HepG2 (cell line): ENCODE data around the gene FITM2. TPM values are rescaled to one million over a fixed set of nuclear protein-coding genes. Genes with fewer than 3 reads are reported as not detected.

Experiments
- ATAC-seq: fragments of 200-7000 bp; cut with Tn5 transposase; 3 replicates; pipeline ENCODE4 v1.9.1; 2020; ENCODE audit warnings: mild to moderate bottlenecking, moderate library complexity
- BruUV-seq: library from RNA; stranded (reverse); fragments of 400-500 nt; replicated peaks from 2 replicates; lab custom pipeline; 2021; lab: Mats Ljungman, UMichigan
- CTCF ChIA-PET: fragments of 300-600 bp; formaldehyde crosslinking; extraction: SDS; loops from one replicate; lab custom pipeline; 2021; ENCODE audit warnings: low total read pairs, inconsistent platforms, low intra/inter-chr PET ratio; lab: Yijun Ruan, JAX
- POLR2A ChIA-PET: fragments of 350-600 bp; sonication (Branson Sonifier 250); formaldehyde crosslinking; loops from one replicate; lab custom pipeline; 2020; ENCODE audit warnings: antibody characterized with exemption, inconsistent platforms; lab: Yijun Ruan, JAX
- DNase-seq: peaks from one replicate; pipeline ENCODE4 v3.0.0-alpha.2; 2015; ENCODE audit warnings: low spot score
- FAIRE-seq: peaks from 3 replicates; lab custom pipeline; 2011; peaks lifted over from hg19 to GRCh38; lab: Jason Lieb, UNC
- H2AFZ ChIP-seq: one replicate; pipeline ENCODE4 v1.6.1; 2011; ENCODE audit warnings: low read length, inconsistent platforms
- H3K27ac ChIP-seq: fragments of 300-600 bp; 3 replicates; pipeline ENCODE4 v1.8.0; 2011; ENCODE audit warnings: mixed run types, mild to moderate bottlenecking, mixed read lengths, low read length, inconsistent platforms; ENCODE audit not compliant: insufficient read depth; ENCODE audit errors: extremely low read length
- H3K27me3 ChIP-seq, 2 experiments: fragments of 200-600 bp in 1 of 2; 2 replicates in 1 of 2; 3 replicates in 1 of 2; pipeline versions ENCODE4 v1.6.0 to v1.8.0; 2011; ENCODE audit warnings: low read length in 2 of 2, mild to moderate bottlenecking in 2 of 2, moderate library complexity in 2 of 2, inconsistent platforms in 1 of 2; ENCODE audit not compliant: insufficient read depth in 2 of 2, control insufficient read depth in 1 of 2
- H3K36me3 ChIP-seq, 2 experiments: fragments of 200-600 bp in 1 of 2; replicated peaks in 1 of 2; 2 replicates in 1 of 2; 3 replicates in 1 of 2; pipeline versions ENCODE4 v1.5.1 to v1.8.0; 2011; ENCODE audit warnings: low read length in 2 of 2, inconsistent platforms in 1 of 2; ENCODE audit not compliant: insufficient read depth in 2 of 2, control insufficient read depth in 1 of 2
- H3K4me1 ChIP-seq: 2 replicates; pipeline ENCODE4 v1.5.1; 2012; ENCODE audit warnings: low read length, inconsistent platforms; ENCODE audit not compliant: insufficient read depth
- H3K4me2 ChIP-seq: 2 replicates; pipeline ENCODE4 v1.6.0; 2011; ENCODE audit warnings: low read depth, low read length, inconsistent platforms
- H3K4me3 ChIP-seq, 3 experiments: fragments of 200-600 bp in 1 of 3; sonication (generic), shearing (Covaris generic) in 1 of 3; replicated peaks in 1 of 3; 2 replicates each; pipeline ENCODE4 v1.5.1; 2011 to 2016; ENCODE audit warnings: low read length in 3 of 3, inconsistent platforms in 2 of 3, low read depth in 2 of 3, mild to moderate bottlenecking in 2 of 3, control low read depth in 1 of 3, mixed read lengths in 1 of 3; ENCODE audit not compliant: insufficient read depth in 1 of 3
- H3K79me2 ChIP-seq: one replicate; pipeline ENCODE4 v1.6.1; 2011; ENCODE audit warnings: low read length, inconsistent platforms; ENCODE audit not compliant: insufficient read depth
- H3K9ac ChIP-seq: 2 replicates; pipeline ENCODE4 v1.6.0; 2011; ENCODE audit warnings: mild to moderate bottlenecking, low read depth, low read length, inconsistent platforms; ENCODE audit not compliant: insufficient read depth
- H3K9me3 ChIP-seq: 2 replicates; pipeline ENCODE4 v1.5.1; 2012; ENCODE audit warnings: mild to moderate bottlenecking, low read length
- H4K20me1 ChIP-seq: 2 replicates; pipeline ENCODE4 v1.6.0; 2011; ENCODE audit warnings: inconsistent platforms, mild to moderate bottlenecking, low read length, moderate library complexity; ENCODE audit not compliant: insufficient read depth
- GTF2F1 ChIP-seq: fragments of 150-350 bp; IDR thresholded peaks from 2 replicates; pipeline ENCODE4 v1.6.1; 2014; ENCODE audit warnings: low read length
- KDM1A ChIP-seq: IDR thresholded peaks from 2 replicates; pipeline ENCODE4 v1.6.1; 2016; ENCODE audit warnings: missing compliant biosample characterization
- PRDM10 ChIP-seq: sonication (generic); formaldehyde crosslinking; IDR thresholded peaks from 2 replicates; pipeline ENCODE4 v1.4.0; 2020; ENCODE audit warnings: low read depth, missing genetic modification reagents
- SATB2 ChIP-seq: sonication (generic); formaldehyde crosslinking; IDR thresholded peaks from 2 replicates; pipeline ENCODE4 v1.5.0; 2020; ENCODE audit warnings: missing genetic modification reagents
- ZMYM3 ChIP-seq: sonication (generic); formaldehyde crosslinking; IDR thresholded peaks from 2 replicates; pipeline ENCODE4 v1.5.1; 2020; ENCODE audit warnings: mild to moderate bottlenecking, missing genetic modification reagents
- ZNF496 ChIP-seq: sonication (generic); formaldehyde crosslinking; IDR thresholded peaks from 2 replicates; pipeline ENCODE4 v1.8.1; 2023; ENCODE audit warnings: mild to moderate bottlenecking, moderate library complexity, missing genetic modification reagents; ENCODE audit not compliant: insufficient replicate concordance
- ZNF629 ChIP-seq: sonication (generic); formaldehyde crosslinking; conservative IDR thresholded peaks from 2 replicates; pipeline ENCODE4 v1.5.0; 2020; ENCODE audit warnings: missing genetic modification reagents
- ZNF75D ChIP-seq: sonication (generic); formaldehyde crosslinking; IDR thresholded peaks from 2 replicates; pipeline ENCODE4 v1.8.1; 2023; ENCODE audit warnings: missing genetic modification reagents, mild to moderate bottlenecking, borderline replicate concordance
- ZNF768 ChIP-seq: sonication (generic); formaldehyde crosslinking; IDR thresholded peaks from 2 replicates; pipeline ENCODE4 v1.4.0; 2020; ENCODE audit warnings: missing genetic modification reagents
- ZNF790 ChIP-seq: sonication (generic); formaldehyde crosslinking; IDR thresholded peaks from 2 replicates; pipeline ENCODE4 v1.8.0; 2022; ENCODE audit warnings: missing genetic modification reagents, mild to moderate bottlenecking, borderline replicate concordance
- ZNF83 ChIP-seq: sonication (generic); formaldehyde crosslinking; IDR thresholded peaks from 2 replicates; pipeline ENCODE4 v1.4.0; 2020; ENCODE audit warnings: missing genetic modification reagents, mild to moderate bottlenecking, borderline replicate concordance
- ZNF891 ChIP-seq: sonication (generic); formaldehyde crosslinking; IDR thresholded peaks from 2 replicates; pipeline ENCODE4 v1.5.0; 2020; ENCODE audit warnings: mild to moderate bottlenecking, missing genetic modification reagents
- WGBS: methylation state at CpG from one replicate; pipeline ENCODE4 v1.1.6; 2017; ENCODE audit warnings: low lambda C conversion rate; 5-methylcytosine and 5-hydroxymethylcytosine counted together
- in situ Hi-C: cut with HindIII; loops from 2 replicates; pipeline ENCODE4 v1.10.0; 2017; ENCODE audit warnings: low pct_unique_long_range_greater_than_20kb; ENCODE audit not compliant: extremely low pct_ligation_motif_present
- intact Hi-C: fragments of 100-400 bp; cut with micrococcal nuclease; formaldehyde crosslinking; loops from one replicate; pipeline ENCODE4 v1.10.0; 2022; ENCODE audit not compliant: unreplicated experiment
- polyA plus RNA-seq, 8 experiments: library from polyadenylated mRNA; depleted of rRNA in 3 of 8; stranded (reverse) in 7 of 8; unstranded in 1 of 8; fragments of >200 nt; fragmentation: Illumina TruSeq in 4 of 8; extraction: Trizol in 4 of 8; gene quantifications; 2 replicates each; pipeline versions ENCODE4 v1.2.1 to v1.2.3, GENCODE V29; 2011 to 2016; ENCODE audit warnings: low read depth in 4 of 8, missing spikeins in 1 of 8, mixed read lengths in 1 of 8; ENCODE audit not compliant: insufficient read depth in 1 of 8
- total RNA-seq, 5 experiments: library from RNA; depleted of rRNA; stranded (reverse); fragments of >200 nt; fragmentation: Illumina TruSeq; extraction: Trizol; gene quantifications; 2 replicates each; pipeline ENCODE4 v1.2.3, GENCODE V29; 2016; ENCODE audit warnings: low read depth in 1 of 5
- TF ChIP-seq, protein P1 (sequence below): sonication (generic); formaldehyde crosslinking; IDR thresholded peaks from 2 replicates; pipeline ENCODE4 v1.9.0; 2021; ENCODE audit warnings: missing genetic modification reagents, borderline replicate concordance

Gene FITM2
- total and polyA plus RNA-seq, 2 of the 13 experiments (the other 11 are each of a cell fraction or from before 2014, with no cell fraction given): 9.6 to 24.5 TPM

- TF ChIP-seq, protein P1, sequence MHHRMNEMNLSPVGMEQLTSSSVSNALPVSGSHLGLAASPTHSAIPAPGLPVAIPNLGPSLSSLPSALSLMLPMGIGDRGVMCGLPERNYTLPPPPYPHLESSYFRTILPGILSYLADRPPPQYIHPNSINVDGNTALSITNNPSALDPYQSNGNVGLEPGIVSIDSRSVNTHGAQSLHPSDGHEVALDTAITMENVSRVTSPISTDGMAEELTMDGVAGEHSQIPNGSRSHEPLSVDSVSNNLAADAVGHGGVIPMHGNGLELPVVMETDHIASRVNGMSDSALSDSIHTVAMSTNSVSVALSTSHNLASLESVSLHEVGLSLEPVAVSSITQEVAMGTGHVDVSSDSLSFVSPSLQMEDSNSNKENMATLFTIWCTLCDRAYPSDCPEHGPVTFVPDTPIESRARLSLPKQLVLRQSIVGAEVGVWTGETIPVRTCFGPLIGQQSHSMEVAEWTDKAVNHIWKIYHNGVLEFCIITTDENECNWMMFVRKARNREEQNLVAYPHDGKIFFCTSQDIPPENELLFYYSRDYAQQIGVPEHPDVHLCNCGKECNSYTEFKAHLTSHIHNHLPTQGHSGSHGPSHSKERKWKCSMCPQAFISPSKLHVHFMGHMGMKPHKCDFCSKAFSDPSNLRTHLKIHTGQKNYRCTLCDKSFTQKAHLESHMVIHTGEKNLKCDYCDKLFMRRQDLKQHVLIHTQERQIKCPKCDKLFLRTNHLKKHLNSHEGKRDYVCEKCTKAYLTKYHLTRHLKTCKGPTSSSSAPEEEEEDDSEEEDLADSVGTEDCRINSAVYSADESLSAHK (CRISPR knock-in tag): no peak
- TF ChIP-seq ZNF790 (CRISPR knock-in tag) (no peak), ZNF83 (CRISPR knock-in tag) (no peak), ZNF629 (no peak), ZNF891 (CRISPR knock-in tag) (0 out of 2 replicates have a peak, but pooled peaks have one; percentile 51), PRDM10 (no peak), GTF2F1 (no peak)
Measured at GRCh38 chr20:44334306-44334705, 23.3 kb upstream of the FITM2 start (continued).

DNA sequence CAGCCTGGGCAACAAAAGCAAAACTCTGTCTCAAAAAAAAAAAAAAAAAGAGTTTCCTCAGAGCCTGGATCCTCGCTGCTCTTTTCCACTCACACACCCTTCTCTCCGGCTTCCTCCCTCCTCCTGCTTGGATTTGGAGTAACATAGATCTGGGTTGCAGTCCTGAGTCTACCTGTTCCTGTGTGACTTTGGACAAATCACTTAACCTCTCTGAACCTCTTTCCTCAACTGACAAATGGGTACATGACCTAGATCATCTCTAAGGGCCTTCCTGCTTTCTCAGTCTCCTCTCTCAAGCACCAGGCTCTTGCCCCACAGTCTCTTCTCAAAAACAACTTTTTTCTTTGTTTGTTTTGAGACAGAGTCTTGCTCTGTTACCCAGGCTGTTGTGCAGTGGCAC, 20.2 kb upstream of the FITM2 start:
- BruUV-seq: no TSS peak
- FAIRE-seq: no peak
- DNase-seq: no peak
- Histone ChIP-seq H3K9ac (no peak overlapping the region), H3K36me3 (no peaks in the 10 kb centered on the region), H2AFZ (no peak overlapping the region), H3K4me1 (peaks cover 62% of the 10 kb centered on the region), H4K20me1 (no peaks in the 10 kb centered on the region), H3K79me2 (no peaks in the 10 kb centered on the region), H3K4me3 (no peak overlapping the region), H3K4me2 (no peak overlapping the region), H3K9me3 (no peaks in the 10 kb centered on the region), H3K27ac (no peak overlapping the region), H3K27me3 (peaks cover 2 to 30% of the 10 kb centered on the region in 2 experiments; a peak in 3 of 5 replicates)
- POLR2A ChIA-PET: no interaction called here
- TF ChIP-seq ZNF75D (CRISPR knock-in tag) (no peak), ZMYM3 (CRISPR knock-in tag) (peak; percentile 70; the same call in 1 of the 2 replicates), KDM1A (CRISPR knock-in tag) (peak; percentile 63; the same call in 1 of the 2 replicates), ZNF496 (CRISPR knock-in tag) (no peak), ZNF629 (peak; percentile 71), SATB2 (CRISPR knock-in tag) (no peak), ZNF768 (CRISPR knock-in tag) (peak; percentile 92; the same call in 1 of the 2 replicates)
- 60% methylated on average over 2 of the region's 2 CpGs for WGBS
- CTCF ChIA-PET: no interaction called here
- in situ Hi-C loops: no loop called here
- no peak for ATAC-seq
- intact Hi-C loops: no loop called here
